ENCODE results near the gene CPS1.

GRCh38 chr2:210519594-210519993, 36.8 kb upstream of the CPS1 start:
- TF ChIP-seq EZH2 (IDR thresholded peaks at IDR 0.05) (no peak), POLR2AphosphoS5 (IDR thresholded peaks at IDR 0.05; ENCODE audit: borderline replicate concordance, low read depth, low read length) (no peak)

Data from SK-N-MC (cell line).